GM19468 (cell line): ENCODE results near the gene GNG7.
"Not testable (repeated sequence)": the region's sequence is repeated elsewhere in the genome, so short reads cannot be mapped to it uniquely, and the experiment has no call there.

Experiments
- ATAC-seq: cut with Tn5 transposase; IDR thresholded peaks from one replicate; pipeline ENCODE4 v1.9.1; 2021; ENCODE audit warnings: mild to moderate bottlenecking, moderate library complexity, moderate number of reproducible peaks; ENCODE audit not compliant: unreplicated experiment; ENCODE audit errors: extremely low read depth

Gene GNG7

DNA sequence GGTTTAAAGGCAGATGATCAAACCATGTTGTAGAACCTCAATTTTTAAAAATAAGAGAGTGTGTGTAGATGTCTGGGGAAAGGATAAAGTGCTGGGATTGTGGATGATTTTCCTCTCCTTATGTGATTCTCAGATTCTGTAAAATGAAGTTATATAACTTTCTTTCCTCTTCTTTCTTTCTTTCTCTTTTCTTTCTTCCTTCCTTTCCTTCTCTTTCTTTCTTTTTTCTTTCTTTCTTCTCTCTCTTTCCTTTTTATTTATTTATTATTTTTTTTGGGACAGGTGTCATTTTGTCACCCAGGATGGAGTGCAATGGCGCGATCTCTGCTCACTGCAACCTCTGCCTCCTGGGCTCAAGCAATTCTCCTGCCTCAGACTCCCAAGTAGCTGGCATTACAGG is 144.0 kb downstream of the GNG7 start:
- ATAC-seq: no peak

DNA sequence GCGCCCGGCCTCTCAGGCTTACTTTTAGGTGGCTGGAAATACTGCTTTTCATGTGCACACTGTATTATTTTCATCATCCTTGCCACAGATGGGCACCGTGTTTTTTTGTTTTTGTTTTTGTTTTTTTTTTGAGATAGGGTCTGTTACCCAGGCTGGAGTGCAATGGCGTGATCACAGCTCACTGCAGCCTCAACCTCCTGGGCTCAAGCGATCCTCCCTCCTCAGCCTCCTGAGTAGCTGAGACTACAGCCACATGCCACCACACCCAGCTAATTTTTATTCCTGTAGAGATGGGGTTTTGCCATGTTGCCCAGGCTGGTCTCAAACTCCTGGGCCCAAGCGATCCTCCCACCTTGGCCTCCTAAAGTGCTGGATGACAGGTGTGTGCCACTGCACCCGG is 144.4 kb downstream of the GNG7 start:
- ATAC-seq: not testable (repeated sequence)

DNA sequence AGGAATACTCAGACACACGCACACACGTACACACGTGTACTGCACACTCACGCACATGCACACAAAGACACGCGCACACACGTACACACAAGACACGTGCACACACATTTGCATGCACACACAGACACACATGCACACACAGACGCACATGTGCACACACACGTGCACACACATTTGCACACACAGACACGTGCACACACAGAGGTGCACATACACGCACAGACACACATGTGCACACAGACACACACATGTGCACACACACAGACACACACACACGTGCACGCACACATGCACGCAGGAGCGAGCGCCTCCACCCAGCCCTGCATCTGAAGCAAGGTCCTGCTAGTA is 145.4 kb downstream of the GNG7 start:
- no peak for ATAC-seq

DNA sequence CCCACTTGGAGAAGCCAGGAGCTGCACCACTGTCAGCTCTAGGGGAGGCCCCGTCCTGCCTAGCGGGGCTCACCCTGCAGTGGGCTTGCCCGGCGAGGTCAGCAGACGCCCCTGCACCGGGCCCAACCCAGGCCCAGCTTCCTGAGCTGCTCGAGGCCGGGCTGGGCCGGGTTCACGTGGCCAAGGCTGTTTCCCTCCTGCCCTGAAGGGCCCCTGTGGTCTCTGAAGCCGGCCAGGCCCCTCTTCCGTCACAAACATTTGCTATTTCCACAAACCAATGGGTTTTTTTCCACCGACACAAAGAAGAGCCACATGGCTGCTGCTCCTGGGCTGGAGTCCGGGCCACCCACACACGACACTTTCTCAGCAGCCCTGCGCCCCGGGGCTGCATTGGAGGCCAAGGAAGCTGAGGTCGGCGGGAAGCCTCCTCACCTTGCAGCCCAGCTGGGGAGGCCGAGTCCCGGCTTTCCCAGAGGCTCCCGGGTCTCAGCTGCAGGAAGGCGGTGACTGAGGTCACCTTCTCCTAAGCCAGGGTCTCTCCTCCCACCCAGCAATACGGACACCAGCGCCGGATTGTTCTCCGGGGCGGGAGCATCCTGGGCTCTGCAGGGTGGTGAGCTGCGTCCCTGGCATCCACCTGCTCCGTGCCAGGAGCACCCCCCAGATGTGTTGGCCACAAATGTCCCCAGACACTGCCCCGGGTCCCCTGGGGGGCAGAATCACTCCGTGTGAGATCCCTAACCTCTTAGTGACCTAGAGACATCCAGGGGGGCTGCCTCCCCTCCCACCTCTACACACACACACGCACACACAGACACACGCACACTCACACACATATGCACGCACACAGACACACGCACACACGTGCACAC is 146.0 kb downstream of the GNG7 start:
- ATAC-seq: no peak

DNA sequence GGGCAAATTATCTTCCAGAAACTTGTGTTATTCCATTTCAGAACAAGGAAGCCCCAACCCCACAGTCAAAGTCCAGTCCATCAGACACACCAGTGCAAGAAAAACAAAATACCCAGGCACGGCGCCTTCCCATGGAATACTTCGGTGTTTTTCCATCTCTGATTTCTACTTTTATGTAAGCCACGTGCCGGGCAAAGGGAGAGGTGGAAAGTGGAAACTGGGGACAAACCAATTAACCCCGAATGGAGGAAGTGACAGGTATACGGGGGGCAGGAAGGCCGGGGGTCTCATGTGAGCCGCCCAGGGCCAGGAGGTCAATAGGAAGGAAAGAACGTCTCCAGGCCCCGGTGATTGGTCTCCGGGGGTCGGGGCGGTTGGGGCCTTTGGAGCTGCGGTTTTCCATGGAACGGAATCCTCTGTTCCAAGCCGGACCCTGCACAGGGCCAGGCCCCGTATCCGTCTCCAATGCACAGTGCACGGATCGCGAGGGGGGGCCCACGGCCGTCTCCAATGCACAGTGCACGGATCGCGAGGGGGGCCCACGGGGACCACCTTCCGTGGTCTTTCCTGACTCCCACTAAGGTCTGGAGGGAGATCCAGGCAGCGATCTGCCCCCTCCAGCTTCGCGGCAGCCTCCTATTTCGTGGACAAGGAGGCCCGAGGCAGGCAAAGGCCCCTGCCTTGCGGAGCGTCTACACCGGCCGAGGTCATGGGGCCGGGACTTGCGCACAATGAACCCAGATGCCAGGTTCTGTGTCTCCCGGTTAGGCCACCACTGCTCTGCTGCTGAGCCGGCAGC is 146.9 kb downstream of the GNG7 start:
- ATAC-seq: no peak

DNA sequence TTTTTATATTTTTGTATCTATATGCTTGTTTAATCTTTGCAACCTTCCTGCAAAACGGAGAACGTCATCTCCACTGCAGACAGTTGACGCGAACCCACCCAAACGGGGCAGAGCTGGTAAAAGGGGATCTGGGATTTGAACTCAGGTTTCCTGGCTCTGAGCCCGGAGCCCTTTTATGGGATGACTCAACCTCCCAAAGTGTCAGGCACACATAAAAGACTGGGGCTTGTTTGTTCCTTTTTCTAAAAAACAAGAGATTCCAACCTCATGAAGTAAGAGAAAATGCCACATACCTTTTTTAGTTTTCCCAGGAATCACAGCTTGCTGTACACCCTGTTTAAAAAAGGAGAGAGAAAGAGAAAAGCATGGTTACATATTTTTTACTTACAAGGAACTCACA is 147.6 kb downstream of the GNG7 start:
- no peak for ATAC-seq

DNA sequence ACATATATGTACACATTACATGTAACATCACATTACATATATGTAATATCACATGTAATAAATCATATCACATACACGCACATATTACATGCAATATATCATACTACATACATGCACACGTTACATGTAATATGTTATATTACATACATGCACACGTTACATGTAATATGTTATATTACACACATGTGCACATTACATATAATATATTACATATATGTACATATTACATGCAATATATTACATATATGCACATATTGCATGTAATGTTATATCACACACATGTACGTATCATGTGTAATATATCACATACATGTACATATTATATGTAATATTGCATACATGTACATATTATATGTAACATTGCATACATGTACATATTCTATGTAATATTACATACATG is 149.0 kb downstream of the GNG7 start:
- ATAC-seq: no peak

DNA sequence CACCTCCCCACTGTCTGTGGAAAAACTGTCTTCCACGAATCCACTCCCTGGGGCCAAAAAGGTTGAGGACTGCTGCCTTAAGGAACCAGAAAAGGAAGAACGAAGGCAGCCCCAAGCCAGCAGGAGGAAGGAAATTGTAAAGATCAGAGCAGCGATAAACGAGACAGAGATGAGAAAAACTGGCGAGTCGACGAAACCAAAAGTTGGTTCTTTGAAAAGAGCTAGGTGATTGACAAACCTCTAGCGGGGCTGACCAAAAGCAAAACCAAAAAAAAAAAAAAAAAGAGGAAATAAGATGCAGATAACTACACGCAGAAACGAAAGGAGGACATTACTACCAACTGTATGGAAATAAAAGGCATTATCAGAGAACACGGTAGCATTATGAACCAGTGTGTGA is 149.6 kb downstream of the GNG7 start:
- no peak for ATAC-seq

DNA sequence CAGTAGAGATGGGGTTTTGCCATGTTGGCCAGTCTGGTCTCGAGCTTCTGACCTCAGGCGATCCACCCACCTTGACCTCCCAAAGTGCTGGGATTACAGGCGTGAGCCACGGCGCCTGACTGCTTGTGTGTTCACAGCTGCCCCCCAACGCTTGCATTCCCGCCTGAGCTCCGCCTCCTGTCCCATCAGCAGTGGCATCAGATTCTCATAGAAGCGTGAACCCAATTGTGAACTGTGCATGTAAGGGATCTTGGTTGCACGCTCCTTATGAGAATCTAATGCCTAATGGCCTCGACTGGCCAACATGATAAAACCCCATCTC is 150.7 kb downstream of the GNG7 start:
- ATAC-seq: no peak

DNA sequence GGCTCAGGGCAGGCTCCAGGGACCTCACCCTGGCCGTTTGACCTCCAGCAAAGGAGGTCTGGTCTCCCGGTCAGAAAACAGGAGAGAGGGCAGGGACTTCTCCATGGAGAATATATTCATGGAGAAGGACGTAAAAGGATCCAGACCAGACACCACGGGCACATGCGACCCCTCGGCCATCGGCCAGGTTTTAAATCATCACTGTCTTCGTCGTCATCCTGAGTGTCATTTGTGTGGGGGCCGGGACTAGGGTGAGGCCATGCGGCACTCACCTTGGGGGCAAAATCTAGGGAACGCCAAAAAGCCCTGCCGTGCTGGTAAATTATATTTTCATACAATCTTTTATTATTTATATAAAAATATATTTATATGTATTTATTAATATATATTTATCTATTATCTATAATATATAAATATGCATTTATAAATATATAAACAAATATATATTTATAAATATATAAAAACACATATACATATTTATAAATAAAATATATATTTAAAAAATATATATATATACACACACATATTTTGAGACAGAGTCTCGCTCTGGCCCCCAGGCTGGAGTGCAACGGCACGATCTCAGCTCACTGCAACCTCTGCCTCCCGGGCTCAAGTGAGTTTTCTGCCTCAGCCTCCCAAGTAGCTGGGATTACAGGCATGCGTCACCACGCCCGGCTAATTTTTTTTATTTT is 151.2 kb downstream of the GNG7 start:
- no peak for ATAC-seq

DNA sequence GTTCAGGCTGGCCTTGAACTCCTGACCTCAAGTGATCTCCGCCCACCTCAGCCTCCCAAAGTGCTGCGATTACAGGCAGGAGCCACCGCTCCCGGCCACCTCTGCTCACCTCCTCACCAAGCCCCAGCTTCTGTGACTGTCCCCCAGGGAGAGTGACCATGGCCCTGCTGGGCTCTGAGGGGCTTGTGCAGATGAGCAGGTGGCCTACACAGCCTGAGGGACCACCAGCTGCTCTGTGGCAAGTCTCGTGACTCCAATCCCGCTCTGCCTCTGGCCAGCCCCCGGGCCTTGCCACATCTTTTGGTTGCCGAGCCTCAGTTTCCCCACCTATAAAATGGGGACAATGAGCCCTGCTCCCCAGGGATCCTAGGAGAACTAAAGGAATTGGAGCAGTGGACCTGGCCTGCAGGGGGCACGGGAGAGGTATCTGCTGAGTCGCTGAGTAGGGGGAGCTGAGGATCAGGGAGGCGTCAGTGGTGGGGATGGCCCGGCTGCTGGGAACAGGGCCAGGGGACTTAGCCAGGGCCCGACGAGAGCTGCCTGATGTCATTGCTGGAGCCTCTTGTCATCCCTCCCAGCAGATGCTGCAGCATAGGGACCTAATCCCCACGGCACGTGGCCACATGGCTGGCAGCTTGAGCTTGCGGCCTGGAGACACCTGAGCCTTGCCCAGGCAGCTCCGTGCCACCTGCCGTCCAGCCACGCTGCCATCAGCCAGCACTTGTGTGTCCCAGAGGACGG is 151.9 kb downstream of the GNG7 start:
- no peak for ATAC-seq

DNA sequence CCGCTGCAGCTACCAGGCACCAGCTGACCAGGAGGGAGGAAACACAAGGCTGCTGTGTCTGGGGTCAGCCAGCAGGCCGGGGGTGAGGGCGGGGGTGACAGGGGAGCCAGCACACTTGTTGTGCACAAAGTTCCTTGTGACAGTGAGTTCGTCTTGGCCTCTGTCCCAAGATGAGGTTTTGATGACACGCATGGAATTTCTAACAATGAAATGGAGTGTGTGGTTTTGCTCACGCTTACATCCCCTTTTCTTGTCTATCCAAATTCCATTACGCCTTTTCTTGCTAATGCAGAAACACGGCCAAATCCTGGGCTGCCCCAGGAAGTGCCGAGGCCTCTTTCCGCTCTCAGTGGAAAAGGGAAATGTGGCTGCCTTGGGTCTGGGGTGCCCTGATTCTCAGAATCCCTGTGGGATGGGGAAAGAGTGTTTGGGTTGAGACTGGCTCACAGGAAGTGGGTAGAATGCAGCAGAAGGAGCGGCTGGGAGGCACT is 152.7 kb downstream of the GNG7 start:
- ATAC-seq: no peak

DNA sequence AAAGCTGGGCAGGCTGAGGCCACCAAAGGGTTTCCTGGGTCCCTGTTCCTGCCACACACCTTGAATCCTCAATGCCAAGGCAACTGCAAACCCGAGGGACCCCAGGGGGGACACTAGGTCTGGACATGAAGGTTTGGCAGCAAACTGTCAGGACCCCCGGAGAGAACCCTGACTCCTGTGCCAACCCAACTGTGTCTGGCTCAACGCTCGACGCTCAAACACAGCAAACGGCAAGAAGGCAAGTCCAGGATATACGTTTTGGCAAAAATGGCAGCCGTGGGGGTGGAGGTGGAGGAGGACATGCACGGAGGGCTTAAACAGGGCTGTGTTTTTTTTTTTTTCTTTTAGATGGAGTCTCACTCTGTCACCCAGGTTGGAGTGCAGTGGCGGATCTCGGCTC is 153.5 kb downstream of the GNG7 start:
- ATAC-seq: no peak

DNA sequence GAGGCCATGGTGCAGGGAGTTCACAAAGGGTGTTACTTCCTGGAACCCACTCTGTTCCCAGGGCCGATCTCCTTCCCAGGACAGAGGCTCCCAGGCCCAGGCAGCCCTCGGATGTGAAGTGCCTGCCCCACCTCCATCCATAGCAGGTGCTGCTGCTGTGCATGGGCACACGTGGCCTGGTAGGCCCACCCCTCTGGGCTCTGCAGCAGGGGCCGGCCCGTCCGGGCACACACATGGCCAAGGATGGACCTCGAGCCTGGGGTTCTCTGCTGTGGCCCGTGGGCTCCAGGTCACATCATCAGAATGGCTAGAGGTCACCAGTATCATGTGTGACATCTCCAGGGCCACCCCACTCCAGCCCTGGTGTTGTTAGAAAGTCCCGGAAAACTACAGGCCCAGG is 154.8 kb downstream of the GNG7 start:
- no peak for ATAC-seq

DNA sequence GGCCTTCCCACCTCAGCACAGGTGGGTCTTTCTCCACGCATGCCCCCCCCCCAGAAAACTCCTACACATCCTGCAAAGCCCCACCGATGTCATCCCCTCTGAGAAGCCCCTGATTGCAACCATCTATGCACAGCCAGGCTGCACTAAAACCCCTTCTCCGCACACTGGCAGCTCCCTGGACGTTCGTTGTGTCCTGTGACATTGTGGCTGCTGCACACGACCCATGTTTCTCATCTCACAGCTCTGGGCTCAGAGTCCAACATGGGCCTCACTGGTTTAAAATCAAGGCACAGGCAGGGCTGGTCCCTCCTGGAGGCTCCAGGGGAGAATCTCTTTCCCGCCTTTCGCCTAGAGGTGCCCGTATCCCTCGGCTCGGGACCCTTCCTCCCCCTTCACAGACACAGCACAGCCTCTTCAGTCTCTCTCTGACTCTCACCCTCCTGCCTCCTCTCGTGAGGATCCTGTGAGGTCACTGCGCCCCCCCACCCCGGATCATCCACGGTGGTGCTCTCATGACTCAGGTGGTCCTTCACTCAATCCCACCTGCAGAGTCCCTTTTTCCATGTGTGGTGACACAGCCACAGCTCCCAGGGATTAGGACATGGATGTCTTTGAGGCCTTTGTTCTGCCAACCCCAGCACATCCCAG is 155.3 kb downstream of the GNG7 start:
- no peak for ATAC-seq

DNA sequence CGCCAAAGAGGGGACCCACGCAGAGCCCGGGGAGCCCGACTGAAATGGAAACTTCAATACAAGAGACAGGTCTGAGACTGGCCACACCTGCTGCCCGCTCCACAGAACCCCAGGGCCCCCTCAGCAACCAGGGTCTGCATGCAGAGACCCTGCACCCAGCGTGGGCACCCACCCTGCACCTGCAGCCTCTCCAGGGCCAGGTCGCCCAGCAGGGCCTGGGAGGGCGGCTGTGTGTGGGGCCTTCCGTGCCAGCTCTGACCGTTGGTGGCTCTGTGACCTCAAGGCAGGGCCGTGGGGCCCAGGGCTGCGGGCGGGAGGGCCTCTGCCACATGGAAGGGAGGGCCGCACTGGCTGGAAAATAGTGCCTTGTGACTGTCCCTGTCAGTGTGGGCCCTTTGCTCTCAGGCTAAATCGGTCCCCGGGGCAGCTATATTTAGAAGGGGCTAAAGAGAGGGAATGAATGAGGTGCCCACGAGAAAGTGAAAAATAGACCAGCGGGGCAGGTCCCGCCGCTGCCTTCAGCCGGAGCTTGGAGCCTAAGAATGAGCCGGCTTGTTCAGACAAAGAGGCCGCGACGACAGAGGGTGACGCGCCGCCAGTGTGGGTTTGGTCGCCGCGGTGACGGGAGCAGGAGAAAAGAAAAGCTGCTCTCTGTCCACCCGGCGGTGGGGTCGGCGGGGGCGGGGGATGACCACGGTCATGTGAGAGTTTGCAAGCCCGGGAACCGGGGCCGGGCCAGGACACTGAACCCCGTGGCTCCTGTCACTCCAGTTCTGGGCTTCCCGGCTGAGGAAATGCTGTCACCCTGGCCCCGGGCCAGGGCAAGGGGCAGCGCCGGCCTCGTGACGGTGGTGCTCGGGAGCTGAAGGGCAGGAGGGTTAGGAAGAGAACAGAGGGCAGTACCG is 156.1 kb downstream of the GNG7 start:
- ATAC-seq: no peak

DNA sequence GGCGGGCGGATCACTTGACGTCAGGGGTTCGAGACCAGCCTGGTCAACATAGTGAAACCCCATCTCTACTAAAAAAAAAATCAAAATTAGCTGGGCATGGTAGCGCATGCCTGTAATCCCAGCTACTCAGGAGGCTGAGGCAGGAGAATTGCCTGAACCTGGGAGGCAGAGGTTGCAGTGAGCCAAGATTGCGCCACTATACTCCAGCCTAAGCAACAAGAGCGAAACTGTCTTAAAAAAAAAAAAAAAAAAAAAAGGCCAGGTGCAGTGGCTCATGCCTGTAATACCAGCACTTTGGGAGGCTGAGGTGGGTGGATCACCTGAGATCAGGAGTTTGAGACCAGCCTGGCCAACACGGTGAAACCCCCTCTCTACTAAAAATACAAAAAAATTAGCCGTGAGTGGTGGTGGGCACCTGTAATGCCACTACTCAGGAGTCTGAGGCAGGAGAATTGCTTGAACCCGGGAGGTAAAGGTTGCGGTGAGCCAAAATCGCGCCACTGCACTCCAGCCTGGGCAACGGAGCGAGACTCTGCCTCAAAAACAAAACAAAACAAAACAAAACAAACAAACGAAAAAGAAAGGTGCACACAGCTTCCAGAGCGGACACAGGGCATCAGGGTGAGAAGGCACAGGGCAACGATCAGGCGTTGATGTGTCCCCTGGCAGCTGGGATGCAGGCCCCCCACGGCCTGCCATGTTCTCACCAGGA is 156.9 kb downstream of the GNG7 start:
- not testable (repeated sequence) for ATAC-seq
